H1 (cell line): Measurements from ENCODE around the gene SPRN. TPM values are rescaled to one million over a fixed set of nuclear protein-coding genes. Genes with fewer than 3 reads are reported as not detected.
"Not testable (repeated sequence)": the region's sequence is repeated elsewhere in the genome, so short reads cannot be mapped to it uniquely, and the experiment has no call there.

Experiments used
- CTCF ChIA-PET: fragments of 300-600 bp; sonication (Branson Sonifier 250); formaldehyde crosslinking; loops from one replicate; lab custom pipeline; 2021; ENCODE audit not compliant: partially characterized antibody; lab: Charles Lee
- POLR2A ChIA-PET: fragments of 300-600 bp; sonication (Branson Sonifier 250); formaldehyde crosslinking; loops from one replicate; lab custom pipeline; 2021; ENCODE audit warnings: inconsistent platforms; ENCODE audit not compliant: partially characterized antibody; lab: Charles Lee
- DNase-seq, 2 experiments: peaks; one replicate each; pipeline versions ENCODE4 v3.0.0 to v3.0.0-alpha.2; 2010 to 2022; ENCODE audit warnings: low spot score in 2 of 2, low read depth in 1 of 2, mixed read lengths in 1 of 2
- FAIRE-seq: peaks from 2 replicates; lab custom pipeline; 2011; peaks lifted over from hg19 to GRCh38; lab: Jason Lieb, UNC
- H2AFZ ChIP-seq: 2 replicates; pipeline ENCODE4 v1.8.1; 2012; ENCODE audit warnings: low read length, inconsistent platforms
- H2AK5ac ChIP-seq: 2 replicates; pipeline ENCODE4 v1.6.1; 2013; ENCODE audit warnings: low read depth, low read length
- H2BK120ac ChIP-seq: replicated peaks from 2 replicates; pipeline ENCODE3; 2013; ENCODE audit warnings: low read depth, low read length, inconsistent platforms
- H2BK12ac ChIP-seq: 2 replicates; pipeline ENCODE4 v1.6.1; 2013; ENCODE audit warnings: low read depth, low read length
- H2BK15ac ChIP-seq: 2 replicates; pipeline ENCODE4 v1.6.1; 2013; ENCODE audit warnings: low read length
- H2BK20ac ChIP-seq: 2 replicates; pipeline ENCODE4 v1.6.1; 2013; ENCODE audit warnings: low read length
- H2BK5ac ChIP-seq: 2 replicates; pipeline ENCODE4 v1.6.1; 2013; ENCODE audit warnings: low read depth, low read length
- H3K14ac ChIP-seq: 2 replicates; pipeline ENCODE4 v1.6.1; 2013; ENCODE audit warnings: inconsistent platforms; ENCODE audit not compliant: insufficient read length
- H3K18ac ChIP-seq: 2 replicates; pipeline ENCODE4 v1.6.1; 2013; ENCODE audit warnings: low read length; ENCODE audit errors: extremely low read depth
- H3K23ac ChIP-seq: 2 replicates; pipeline ENCODE4 v1.6.1; 2013; ENCODE audit warnings: inconsistent platforms; ENCODE audit not compliant: insufficient read length
- H3K23me2 ChIP-seq: 2 replicates; pipeline ENCODE4 v1.6.1; 2013; ENCODE audit warnings: low read depth, low read length
- H3K27ac ChIP-seq: 2 replicates; pipeline ENCODE4 v1.6.1; 2011; ENCODE audit warnings: low read depth, low read length, inconsistent platforms
- H3K27me3 ChIP-seq, 4 experiments: replicated peaks in 1 of 4; 1 replicate in 1 of 4; 2 replicates in 3 of 4; pipeline versions ENCODE4 v1.6.1 to v1.8.1; 2011 to 2013; ENCODE audit warnings: low read length in 3 of 4, mild to moderate bottlenecking in 3 of 4, inconsistent platforms in 2 of 4, mixed read lengths in 2 of 4, moderate library complexity in 1 of 4; ENCODE audit not compliant: control insufficient read depth in 3 of 4, insufficient read depth in 3 of 4; ENCODE audit errors: extremely low read depth in 1 of 4
- H3K36me3 ChIP-seq, 4 experiments: 2 replicates each; pipeline versions ENCODE4 v1.6.1 to v1.8.1; 2011 to 2013; ENCODE audit warnings: mild to moderate bottlenecking in 4 of 4, low read length in 3 of 4, moderate library complexity in 2 of 4, control low read depth in 1 of 4, inconsistent platforms in 1 of 4; ENCODE audit not compliant: insufficient read depth in 4 of 4, control insufficient read depth in 2 of 4
- H3K4ac ChIP-seq: replicated peaks from 2 replicates; pipeline ENCODE3; 2013; ENCODE audit warnings: low read length, low read depth, mixed read lengths, inconsistent platforms; ENCODE audit not compliant: insufficient read length
- H3K4me1 ChIP-seq, 4 experiments: replicated peaks in 1 of 4; 1 replicate in 1 of 4; 2 replicates in 3 of 4; pipeline versions ENCODE4 v1.6.1 to v1.8.1; 2011 to 2013; ENCODE audit warnings: low read length in 3 of 4, inconsistent platforms in 2 of 4, mixed read lengths in 1 of 4; ENCODE audit not compliant: insufficient read depth in 4 of 4, control insufficient read depth in 3 of 4
- H3K4me2 ChIP-seq, 2 experiments: 2 replicates each; pipeline versions ENCODE4 v1.6.1 to v1.8.1; 2011 to 2013; ENCODE audit warnings: low read depth in 2 of 2, low read length in 2 of 2, control low read depth in 1 of 2, inconsistent platforms in 1 of 2, mild to moderate bottlenecking in 1 of 2; ENCODE audit not compliant: insufficient read depth in 1 of 2
- H3K4me3 ChIP-seq, 4 experiments: fragments of 200-600, 300-600 bp in 1 of 4; sonication (generic), shearing (Covaris generic), sonication (Bioruptor Twin) in 1 of 4; 2 replicates each; pipeline versions ENCODE4 v1.5.1 to v1.8.1; 2011 to 2016; ENCODE audit warnings: low read length in 4 of 4, low read depth in 3 of 4, control low read depth in 2 of 4, inconsistent platforms in 2 of 4, mild to moderate bottlenecking in 2 of 4, mixed read lengths in 1 of 4, moderate library complexity in 1 of 4; ENCODE audit not compliant: insufficient read depth in 2 of 4; ENCODE audit errors: extremely low read depth in 1 of 4
- H3K56ac ChIP-seq: replicated peaks from 2 replicates; pipeline ENCODE3; 2013; ENCODE audit warnings: low read depth, mild to moderate bottlenecking, mixed read lengths, low read length, inconsistent platforms; ENCODE audit not compliant: insufficient read length
- H3K79me1 ChIP-seq: 2 replicates; pipeline ENCODE4 v1.6.1; 2013; ENCODE audit warnings: low read depth, low read length, control low read depth
- H3K79me2 ChIP-seq, 2 experiments: 2 replicates each; pipeline versions ENCODE4 v1.6.1 to v1.8.1; 2012 to 2013; ENCODE audit warnings: low read length in 2 of 2, mild to moderate bottlenecking in 2 of 2, inconsistent platforms in 1 of 2; ENCODE audit not compliant: insufficient read depth in 2 of 2, control insufficient read depth in 1 of 2
- H3K9ac ChIP-seq, 4 experiments: replicated peaks in 1 of 4; 1 replicate in 1 of 4; 2 replicates in 3 of 4; pipeline versions ENCODE4 v1.6.1 to v1.8.1; 2011 to 2013; ENCODE audit warnings: low read depth in 3 of 4, low read length in 3 of 4, control low read depth in 2 of 4, mild to moderate bottlenecking in 2 of 4, moderate library complexity in 2 of 4, inconsistent platforms in 1 of 4; ENCODE audit errors: extremely low read depth in 1 of 4
- H3K9me3 ChIP-seq, 2 experiments: 2 replicates each; pipeline versions ENCODE4 v1.6.1 to v1.8.1; 2012 to 2013; ENCODE audit warnings: mild to moderate bottlenecking in 2 of 2, moderate library complexity in 2 of 2, control low read depth in 1 of 2, inconsistent platforms in 1 of 2, low read depth in 1 of 2, low read length in 1 of 2, mixed read lengths in 1 of 2; ENCODE audit not compliant: insufficient read depth in 2 of 2
- H4K20me1 ChIP-seq, 2 experiments: replicated peaks in 1 of 2; 2 replicates each; pipeline versions ENCODE3 to v1.8.1; 2011 to 2013; ENCODE audit warnings: inconsistent platforms in 2 of 2, low read length in 2 of 2, mild to moderate bottlenecking in 1 of 2; ENCODE audit not compliant: insufficient read depth in 2 of 2, control insufficient read depth in 1 of 2
- H4K5ac ChIP-seq: 2 replicates; pipeline ENCODE4 v1.6.1; 2013; ENCODE audit warnings: low read length, low read depth, mixed read lengths, inconsistent platforms; ENCODE audit not compliant: insufficient read length
- H4K8ac ChIP-seq: 2 replicates; pipeline ENCODE4 v1.8.0; 2013; ENCODE audit warnings: mild to moderate bottlenecking, moderate library complexity, low read length, inconsistent platforms; ENCODE audit not compliant: insufficient read depth; ENCODE audit errors: extremely low read depth
- H4K91ac ChIP-seq: replicated peaks from 2 replicates; pipeline ENCODE3; 2013; ENCODE audit warnings: low read length, mixed read lengths, inconsistent platforms; ENCODE audit not compliant: insufficient read length
- WGBS, 2 experiments: shearing (Covaris generic) in 1 of 2; methylation state at CpG; one replicate each; pipeline versions ENCODE4 v1.1.6 to v1.1.7; 2013 to 2015; ENCODE audit warnings: low lambda C conversion rate in 2 of 2, mixed read lengths in 2 of 2, inconsistent platforms in 1 of 2, low coverage in 1 of 2, missing lambda C conversion rate in 1 of 2; ENCODE audit not compliant: insufficient replicate concordance in 2 of 2, insufficient coverage in 1 of 2, insufficient read length in 1 of 2; ENCODE audit errors: extremely low coverage in 1 of 2, missing lambda C conversion rate in 1 of 2; 5-methylcytosine and 5-hydroxymethylcytosine counted together
- polyA plus RNA-seq, 7 experiments: library from polyadenylated mRNA; depleted of rRNA in 3 of 7; stranded (reverse) in 5 of 7; unstranded in 2 of 7; fragments of >200 nt in 5 of 7; fragments of 200-250 nt in 2 of 7; gene quantifications; 1 replicate in 5 of 7; 2 replicates in 1 of 7; 4 replicates in 1 of 7; pipeline versions ENCODE4 v1.2.1 to v1.2.3, GENCODE V29; 2011 to 2013; ENCODE audit warnings: missing spikeins in 2 of 7, mixed read lengths in 2 of 7
- total RNA-seq: library from RNA; stranded (reverse); fragmentation: NEBNext Ultra II Directional; extraction: Animal tissue kit (Norgen Biotek cat#: 25700); gene quantifications from 2 replicates; pipeline ENCODE4 v1.2.1, GENCODE V29; 2021

SPRN gene
- total and polyA plus RNA-seq, 2 of the 8 experiments (the other 6 are each of a cell fraction or from before 2014, with no cell fraction given), result 0.23 to 0.24 TPM

DNA sequence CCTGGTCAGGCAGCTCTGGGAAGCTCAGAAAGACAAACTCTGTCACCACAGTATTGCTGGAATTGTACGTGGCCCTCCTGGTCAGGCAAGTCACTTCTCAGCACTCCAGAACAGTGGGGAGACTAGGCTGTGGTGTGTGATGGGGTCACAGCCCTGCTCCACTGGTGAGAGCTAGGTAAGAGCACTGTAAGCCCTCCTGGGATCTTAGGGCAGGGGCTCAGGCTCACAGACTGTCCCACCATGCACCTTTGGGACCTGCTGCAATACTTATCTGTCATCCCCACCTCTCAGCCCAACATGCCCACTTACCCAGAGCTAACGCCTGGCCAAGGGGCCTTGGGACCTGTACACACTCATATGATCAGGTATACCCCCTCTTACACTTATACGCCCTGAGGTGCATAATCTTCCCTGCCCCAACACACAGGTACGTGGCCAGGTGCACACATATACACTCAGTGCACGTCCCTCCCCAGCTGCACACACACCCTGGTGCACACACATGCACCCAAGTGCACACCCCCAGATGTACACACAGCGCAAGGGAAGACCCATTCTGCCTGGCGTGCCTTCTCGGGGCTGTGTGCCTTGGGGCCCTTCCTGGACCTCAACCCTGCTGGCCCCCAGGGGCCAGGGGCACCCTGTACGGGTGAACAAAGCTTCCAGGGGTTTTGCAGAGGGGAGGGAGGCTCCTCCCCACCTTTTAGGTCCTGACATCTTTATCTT, 7.6 kb upstream of the SPRN start:
- H3K18ac ChIP-seq, H3K36me3 ChIP-seq, H3K4me2 ChIP-seq, H3K79me1 ChIP-seq, H3K14ac ChIP-seq, H3K4me3 ChIP-seq, DNase-seq, H4K91ac ChIP-seq, POLR2A ChIA-PET, H3K9ac ChIP-seq, H3K23me2 ChIP-seq, H2BK5ac ChIP-seq, H2BK12ac ChIP-seq, H2BK20ac ChIP-seq, H3K4ac ChIP-seq, CTCF ChIA-PET, H3K23ac ChIP-seq, H4K20me1 ChIP-seq, H3K27ac ChIP-seq, H4K8ac ChIP-seq, H2AK5ac ChIP-seq, H3K56ac ChIP-seq, H3K27me3 ChIP-seq, H2AFZ ChIP-seq, H3K4me1 ChIP-seq, H2BK120ac ChIP-seq, H4K5ac ChIP-seq, H2BK15ac ChIP-seq, FAIRE-seq, H3K79me2 ChIP-seq: not testable (repeated sequence)
- WGBS, 2 experiments, result 75% methylated on average over 5 of the region's 9 CpGs; no CpG with 5 or more reads in 1 of the 2 experiments
- peaks cover 3 to 30% of the 10 kb centered on the region in 2 experiments for H3K9me3 ChIP-seq

DNA sequence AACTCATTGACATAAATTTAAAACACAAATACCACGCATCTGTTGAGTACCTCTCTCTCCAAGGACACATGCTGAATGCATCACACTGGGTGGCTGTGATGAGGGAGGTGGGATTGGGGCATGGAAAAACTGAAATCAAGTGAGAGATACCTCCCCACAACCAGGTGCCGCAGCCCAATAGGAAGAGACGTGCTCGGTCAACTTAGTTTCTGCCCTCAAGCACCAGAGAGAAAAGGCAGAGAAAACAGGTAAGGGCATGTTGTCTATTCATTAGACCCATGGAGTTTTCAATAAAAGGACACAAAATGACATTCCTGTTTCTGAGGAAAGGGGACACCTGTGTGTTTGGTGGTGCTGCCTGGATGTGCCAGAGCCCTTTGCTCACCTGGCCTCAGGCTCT, 5.1 kb upstream of the SPRN start:
- H3K4ac ChIP-seq, H2AFZ ChIP-seq, H3K27me3 ChIP-seq, POLR2A ChIA-PET, H3K23ac ChIP-seq, H4K5ac ChIP-seq, H3K79me1 ChIP-seq, FAIRE-seq, DNase-seq, H4K8ac ChIP-seq, H2AK5ac ChIP-seq, H3K4me3 ChIP-seq, H4K20me1 ChIP-seq, H3K23me2 ChIP-seq, H3K18ac ChIP-seq, H2BK5ac ChIP-seq, H2BK120ac ChIP-seq, H3K4me2 ChIP-seq, H2BK12ac ChIP-seq, H2BK15ac ChIP-seq, H2BK20ac ChIP-seq, H3K79me2 ChIP-seq, H3K9ac ChIP-seq, H3K27ac ChIP-seq, CTCF ChIA-PET, H3K36me3 ChIP-seq, H3K56ac ChIP-seq, H4K91ac ChIP-seq, H3K4me1 ChIP-seq, H3K14ac ChIP-seq: not testable (repeated sequence)
- 91% methylated on average over 3 of the region's 4 CpGs; no CpG with 5 or more reads in 1 of the 2 experiments for WGBS, 2 experiments
- peaks cover 0 to 24% of the 10 kb centered on the region in 2 experiments; a peak in 3 of 4 replicates for H3K9me3 ChIP-seq
